Heart right ventricle (tissue), 16 donors: ENCODE results near the gene TRA2B. TPM values are rescaled to one million over a fixed set of nuclear protein-coding genes. Genes with fewer than 3 reads are reported as not detected.

Source experiments
- ATAC-seq, 8 donors: fragments of 200-7000 bp; cut with Tn5 transposase; one replicate each; pipeline ENCODE4 v1.9.1; 2020; ENCODE audit warnings: mild to moderate bottlenecking in 8 of 8, moderate library complexity in 8 of 8, moderate number of reproducible peaks in 1 of 8
- DNase-seq, 2 donors: peaks; one replicate each; pipeline ENCODE4 v3.0.0-alpha.2; 2020
- H3K27ac ChIP-seq, 10 donors: fragments of 200-600 bp; sonication (generic) in 2 of 10; one replicate each; pipeline versions ENCODE4 v1.5.0 to v1.8.0; 2020 to 2022; ENCODE audit warnings: mild to moderate bottlenecking in 3 of 10
- H3K27me3 ChIP-seq, 7 donors: fragments of 200-600 bp; one replicate each; pipeline ENCODE4 v1.8.0; 2021 to 2022; ENCODE audit warnings: mild to moderate bottlenecking in 2 of 7
- H3K36me3 ChIP-seq, 9 donors: fragments of 200-600 bp; sonication (generic) in 1 of 9; one replicate each; pipeline versions ENCODE4 v1.5.0 to v1.8.0; 2020 to 2022; ENCODE audit warnings: mild to moderate bottlenecking in 2 of 9
- H3K4me1 ChIP-seq, 9 donors: fragments of 200-600 bp; sonication (generic) in 1 of 9; one replicate each; pipeline versions ENCODE4 v1.5.0 to v1.8.0; 2020 to 2022; ENCODE audit warnings: mild to moderate bottlenecking in 4 of 9
- H3K4me3 ChIP-seq, 10 donors: fragments of 200-600 bp; sonication (generic) in 2 of 10; one replicate each; pipeline versions ENCODE4 v1.5.0 to v1.8.0; 2020 to 2022; ENCODE audit warnings: mild to moderate bottlenecking in 7 of 10, moderate library complexity in 2 of 10
- H3K9me3 ChIP-seq, 11 donors: fragments of 200-600 bp in 10 of 11; sonication (generic) in 2 of 11; one replicate each; pipeline versions ENCODE4 v1.5.0 to v1.8.0; 2013 to 2022; ENCODE audit warnings: mild to moderate bottlenecking in 2 of 11, control low read depth in 1 of 11, moderate library complexity in 1 of 11
- CTCF ChIP-seq, 9 donors: fragments of 200-600 bp; sonication (generic) in 2 of 9; IDR thresholded peaks; one replicate each; pipeline versions ENCODE4 v1.5.0 to v1.8.0; 2021 to 2022; ENCODE audit warnings: antibody characterized with exemption in 9 of 9, mild to moderate bottlenecking in 5 of 9, moderate library complexity in 1 of 9
- WGBS, 2 donors: extraction: QIAGEN DNeasy Blood & Tissue Kit; methylation state at CpG; one replicate each; pipeline ENCODE4 v1.1.7; 2013; ENCODE audit warnings: inconsistent platforms in 1 of 2; 5-methylcytosine and 5-hydroxymethylcytosine counted together
- intact Hi-C, 10 donors: fragments of 100-400 bp; cut with DNase I; formaldehyde crosslinking; loops; one replicate each; pipeline versions ENCODE4 v1.11.1 to v1.14.2; 2022
- polyA plus RNA-seq, 2 donors: library from polyadenylated mRNA; stranded (reverse); fragments of 200-250 nt; gene quantifications; one replicate each; pipeline ENCODE4 v1.2.3, GENCODE V29; 2013
- total RNA-seq, 10 donors: library from RNA; stranded (reverse); fragmentation: NEBNext Ultra II Directional in 3 of 10; extraction: Animal tissue kit (Norgen Biotek cat#: 25700) in 3 of 10; gene quantifications; one replicate each; pipeline versions ENCODE4 v1.2.1 to v1.2.4, GENCODE V29; 2021 to 2023
- donor health status: Arrhythmogenic right ventricular cardiomyopathy.
- donor health status: ischemic (EF 13 %, LVEDD 7.1; RV severe dilation, severe dysfunction).
- donor health status: healthy with polysubstance abuse.
- donor health status: DM: no; HTN: yes; CAD: no.
- donor health status: DM: no; HTN: no; CAD: no.
- donor health status: ischemic (EF 25% LVEDD 6.9; RV normal size, moderate dysfunction).
- donor health status: ischemic (EF 25% LVEDD 5.7; RV mildly dilated, moderate dysfunction).
- donor health status: healthy.
- donor health status: DM: yes; HTN: yes; CAD: no.
- donor health status: Ischemic cardiomyopathy.
- donor health status: ischemic (EF 35%, LVEDD 5.7; RV mildly dilated, moderate dysfunction).
- donor health status: nonischemic (EF 11% LVEDD 7.7; RV severe dilation, severe dysfunction).
- donor health status: DM: yes; HTN: yes; CAD: no.
- donor health status: PGD.
- donor health status: ischemic (EF 29% LVEDD 5.4; RV normal size, mild dysfunction).
- donor health status: nonischemic (EF 23%, LVEDD 6.1; RV moderate dilation, normal function).

Gene TRA2B
- total and polyA plus RNA-seq, 12 donors, result 43.6 to 75.9 (median 49.8) TPM

- no peaks in the 10 kb centered on the region for H3K27me3 ChIP-seq
- H3K9me3 ChIP-seq, result no peaks in the 10 kb centered on the region
- DNase-seq (no peak), ATAC-seq (no peak)
- intact Hi-C loops, result loop anchor here in 5 of 10 donors (10.0 kb wide), 5 partner anchors 109 to 1569 kb away; partner anchors contain the start of genes IGF2BP2 (in 3 of the 5), CLCN2 (in 1 of the 5), POLR2H (in 1 of the 5) and ST6GAL1 (in 1 of the 5)
- TF ChIP-seq CTCF (IDR thresholded peaks at IDR 0.05), result no peak
- H3K4me3 ChIP-seq, result peak overlapping the region in 9 of 10 donors; percentile 80 to 100 (median 95)
- H3K36me3 ChIP-seq, result peaks cover 0 to 30% (median 0%) of the 10 kb centered on the region in 9 donors
- peak overlapping the region in 2 of 10 donors; percentile 16 to 18 for H3K27ac ChIP-seq
- peaks cover 20 to 82% (median 72%) of the 10 kb centered on the region in 9 donors for H3K4me1 ChIP-seq
These were observed 4.2 kb downstream of the TRA2B start for GRCh38 chr3:185933374-185934173.

GRCh38 chr3:185931777-185932612 is 5.8 kb downstream of the TRA2B start:
- DNase-seq (no peak), ATAC-seq (no peak)
- WGBS, 2 donors, result 8 to 10% methylated on average over 8 of the region's 8 CpGs
- no peak for TF ChIP-seq CTCF (IDR thresholded peaks at IDR 0.05)
- no peaks in the 10 kb centered on the region for H3K27me3 ChIP-seq
- peaks cover 0 to 46% (median 0%) of the 10 kb centered on the region in 9 donors for H3K36me3 ChIP-seq
- H3K27ac ChIP-seq, result peak overlapping the region in 2 of 10 donors; percentile 16 to 32
- H3K4me1 ChIP-seq, result peaks cover 31 to 94% (median 88%) of the 10 kb centered on the region in 9 donors
- H3K9me3 ChIP-seq, result no peaks in the 10 kb centered on the region
- intact Hi-C loops, result loop anchor here in 5 of 10 donors (10.0 kb wide), 5 partner anchors 107 to 1567 kb away; partner anchors contain the start of genes IGF2BP2 (in 3 of the 5), CLCN2 (in 1 of the 5), POLR2H (in 1 of the 5) and ST6GAL1 (in 1 of the 5)
- H3K4me3 ChIP-seq, result peak overlapping the region in 7 of 10 donors; percentile 5 to 100 (median 95)

GRCh38 chr3:185930393-185931107 is 7.3 kb downstream of the TRA2B start:
- Histone ChIP-seq H3K27me3 (no peaks in the 10 kb centered on the region), H3K27ac (peak overlapping the region in 3 of 10 donors; percentile 16 to 37 (median 20)), H3K4me1 (peaks cover 37 to 100% (median 99%) of the 10 kb centered on the region in 9 donors), H3K4me3 (peak overlapping the region in 4 of 10 donors; percentile 0 to 100 (median 90)), H3K36me3 (peaks cover 0 to 60% (median 1%) of the 10 kb centered on the region in 9 donors), H3K9me3 (no peaks in the 10 kb centered on the region)
- ATAC-seq, result peak in 1 of 8 donors; percentile 35
- intact Hi-C loops, result loop anchor here in 5 of 10 donors (10.0 kb wide), 5 partner anchors 106 to 1566 kb away; partner anchors contain the start of genes IGF2BP2 (in 3 of the 5), CLCN2 (in 1 of the 5), POLR2H (in 1 of the 5) and ST6GAL1 (in 1 of the 5)
- no peak for TF ChIP-seq CTCF (IDR thresholded peaks at IDR 0.05)
- 34 to 43% methylated on average over 3 of the region's 3 CpGs for WGBS, 2 donors
- DNase-seq, result no peak
